Middle frontal gyrus (tissue), 1 donor: ENCODE data around the gene C9orf78.
A peak's percentile ranks its signal among the peaks of the same experiment; 100 is the strongest.

Experiments used
- DNase-seq: peaks from one replicate; pipeline ENCODE4 v3.0.0-alpha.2; 2015; ENCODE audit warnings: low spot score; ENCODE audit errors: extremely low spot score

C9orf78 gene

GRCh38 chr9:129835128-129835859, at the start of gene C9orf78, which contains the start of gene USP20:
Gene C9orf78 (minus strand): TSS chr9:129835275. CDS start chr9:129835221, 54 bp downstream.
Gene USP20 (plus strand): TSS chr9:129835458. CDS start chr9:129852556, 17,098 bp downstream.
- DNase-seq = peak; percentile 91

- no peak for DNase-seq
Observed at GRCh38 chr9:129884220-129885017, 49.3 kb upstream of the C9orf78 start.

GRCh38 chr9:129881547-129882324, 46.7 kb upstream of the C9orf78 start:
- DNase-seq = no peak

GRCh38 chr9:129880654-129881546, 45.8 kb upstream of the C9orf78 start:
- no peak for DNase-seq

GRCh38 chr9:129879991-129880653, 45.0 kb upstream of the C9orf78 start:
- no peak for DNase-seq

GRCh38 chr9:129879103-129879699, 44.1 kb upstream of the C9orf78 start:
- DNase-seq = no peak

GRCh38 chr9:129878291-129878690, 43.2 kb upstream of the C9orf78 start:
- no peak for DNase-seq

- DNase-seq = no peak
Observed at GRCh38 chr9:129876815-129877214, 41.7 kb upstream of the C9orf78 start.

GRCh38 chr9:129875687-129876395, 40.8 kb upstream of the C9orf78 start:
- DNase-seq = no peak

GRCh38 chr9:129875181-129875611, 40.1 kb upstream of the C9orf78 start:
- no peak for DNase-seq

- no peak for DNase-seq
Observed at GRCh38 chr9:129874261-129875101, 39.4 kb upstream of the C9orf78 start.

GRCh38 chr9:129873563-129874190, 38.6 kb upstream of the C9orf78 start:
- no peak for DNase-seq

GRCh38 chr9:129871046-129871445, 36.0 kb upstream of the C9orf78 start:
- no peak for DNase-seq

- DNase-seq = no peak
Observed at GRCh38 chr9:129869585-129870501, 34.8 kb upstream of the C9orf78 start.

- DNase-seq = no peak
Observed at GRCh38 chr9:129868872-129869486, 33.9 kb upstream of the C9orf78 start.
